Endothelial cell of umbilical vein (primary cell): Measurements from ENCODE around the gene CRABP1. TPM values are rescaled to one million over a fixed set of nuclear protein-coding genes. Genes with fewer than 3 reads are reported as not detected.

ENCODE experiments used
- BruUV-seq: library from RNA; stranded (reverse); fragments of 400-500 nt; replicated peaks from 2 replicates; lab custom pipeline; 2021; lab: Mats Ljungman, UMichigan
- CTCF ChIA-PET: fragments of 300-600, 350-600 bp; sonication (Branson Sonifier 250); formaldehyde crosslinking; loops from one replicate; lab custom pipeline; 2021; ENCODE audit warnings: antibody characterized with exemption, inconsistent platforms; lab: Charles Lee
- POLR2A ChIA-PET: fragments of 300-600, 350-600 bp; sonication (Branson Sonifier 250); formaldehyde crosslinking; loops from one replicate; lab custom pipeline; 2021; ENCODE audit warnings: antibody characterized with exemption, inconsistent platforms; lab: Charles Lee
- DNase-seq: peaks from one replicate; pipeline ENCODE4 v3.0.0-alpha.2; 2011; ENCODE audit warnings: low read depth, low spot score
- FAIRE-seq: peaks from 2 replicates; lab custom pipeline; 2011; peaks lifted over from hg19 to GRCh38; lab: Jason Lieb, UNC
- H2AFZ ChIP-seq: 2 replicates; pipeline ENCODE4 v1.6.0; 2012; ENCODE audit warnings: low read depth, low read length, control low read depth, inconsistent platforms
- H3K27ac ChIP-seq: 2 replicates; pipeline ENCODE4 v1.5.1; 2011; ENCODE audit warnings: low read depth, mild to moderate bottlenecking, control low read depth, low read length, moderate library complexity; ENCODE audit not compliant: insufficient read depth
- H3K27me3 ChIP-seq, 2 experiments: 2 replicates each; pipeline versions ENCODE4 v1.6.0 to v1.6.1; 2011; ENCODE audit warnings: low read length in 2 of 2, mixed read lengths in 1 of 2; ENCODE audit not compliant: control insufficient read depth in 2 of 2, insufficient read depth in 2 of 2
- H3K36me3 ChIP-seq, 2 experiments: 2 replicates in 1 of 2; 3 replicates in 1 of 2; pipeline ENCODE4 v1.5.1; 2011; ENCODE audit warnings: low read length in 2 of 2, mild to moderate bottlenecking in 1 of 2, moderate library complexity in 1 of 2; ENCODE audit not compliant: control insufficient read depth in 2 of 2, insufficient read depth in 2 of 2; ENCODE audit errors: extremely low read depth in 1 of 2
- H3K4me1 ChIP-seq: 3 replicates; pipeline ENCODE4 v1.5.1; 2011; ENCODE audit warnings: mild to moderate bottlenecking, low read length; ENCODE audit not compliant: control insufficient read depth, insufficient read depth; ENCODE audit errors: extremely low read depth
- H3K4me2 ChIP-seq: 2 replicates; pipeline ENCODE4 v1.6.1; 2011; ENCODE audit warnings: low read length, control low read depth, mixed read lengths; ENCODE audit not compliant: insufficient read depth
- H3K4me3 ChIP-seq, 3 experiments: fragments of 200-600 bp in 1 of 3; sonication (generic), shearing (Covaris generic) in 1 of 3; replicated peaks in 1 of 3; 2 replicates each; pipeline ENCODE4 v1.5.1; 2011 to 2016; ENCODE audit warnings: control low read depth in 3 of 3, low read length in 3 of 3, mild to moderate bottlenecking in 2 of 3, inconsistent platforms in 1 of 3, low read depth in 1 of 3, moderate library complexity in 1 of 3; ENCODE audit not compliant: insufficient read depth in 1 of 3
- H3K79me2 ChIP-seq: 2 replicates; pipeline ENCODE4 v1.6.0; 2012; ENCODE audit warnings: low read length, inconsistent platforms; ENCODE audit not compliant: control insufficient read depth, insufficient read depth
- H3K9ac ChIP-seq: replicated peaks from 2 replicates; pipeline ENCODE3; 2011; ENCODE audit warnings: low read length, control low read depth; ENCODE audit not compliant: insufficient read depth; ENCODE audit errors: extremely low read depth
- H3K9me1 ChIP-seq: replicated peaks from 3 replicates; pipeline ENCODE4 v1.6.0; 2011; ENCODE audit warnings: mild to moderate bottlenecking, low read length; ENCODE audit not compliant: control insufficient read depth, insufficient read depth; ENCODE audit errors: extremely low read depth
- H3K9me3 ChIP-seq: replicated peaks from 2 replicates; pipeline ENCODE4 v1.5.1; 2012; ENCODE audit warnings: low read length, inconsistent platforms; ENCODE audit not compliant: control insufficient read depth, insufficient read depth
- H4K20me1 ChIP-seq: replicated peaks from 2 replicates; pipeline ENCODE3; 2011; ENCODE audit warnings: mild to moderate bottlenecking, low read length; ENCODE audit not compliant: control insufficient read depth, insufficient read depth; ENCODE audit errors: extremely low read depth
- EZH2 ChIP-seq: IDR thresholded peaks from 2 replicates; pipeline ENCODE4 v1.6.1; 2012; ENCODE audit warnings: borderline replicate concordance, low read depth, mild to moderate bottlenecking, moderate library complexity, low read length, inconsistent platforms; ENCODE audit not compliant: severe bottlenecking
- FOS ChIP-seq: IDR thresholded peaks from 2 replicates; pipeline ENCODE4 v1.6.1; 2011; ENCODE audit warnings: mild to moderate bottlenecking, low read length, moderate library complexity, borderline replicate concordance; ENCODE audit not compliant: insufficient read depth
- GATA2 ChIP-seq: IDR thresholded peaks from 2 replicates; pipeline ENCODE4 v1.7.0; 2011; ENCODE audit warnings: low read depth, mild to moderate bottlenecking, moderate library complexity, mixed read lengths, low read length; ENCODE audit not compliant: insufficient read length, insufficient read depth
- JUN ChIP-seq: IDR thresholded peaks from 2 replicates; pipeline ENCODE4 v1.6.1; 2011; ENCODE audit warnings: borderline replicate concordance, low read depth; ENCODE audit not compliant: insufficient read length, insufficient read depth
- MAX ChIP-seq: IDR thresholded peaks from 2 replicates; pipeline ENCODE4 v1.6.1; 2011; ENCODE audit not compliant: insufficient read depth, insufficient read length
- POLR2A ChIP-seq: IDR thresholded peaks from 2 replicates; pipeline ENCODE4 v1.6.1; 2012; ENCODE audit warnings: low read depth, mild to moderate bottlenecking, control low read depth, low read length
- POLR2AphosphoS5 ChIP-seq: IDR thresholded peaks from 2 replicates; pipeline ENCODE4 v1.6.1; 2012; ENCODE audit warnings: low read depth, mild to moderate bottlenecking, control low read depth, low read length, moderate library complexity; ENCODE audit not compliant: insufficient read depth
- dilution Hi-C: fragments of 300-500 bp; cut with MboI; formaldehyde crosslinking; loops from one replicate; pipeline ENCODE4 v1.15.0; 2019; ENCODE audit warnings: low sequenced_read_pairs; ENCODE audit not compliant: extremely low pct_ligation_motif_present
- intact Hi-C: fragments of 100-400 bp; cut with micrococcal nuclease; formaldehyde crosslinking; loops from one replicate; pipeline ENCODE4 v1.10.0; 2022
- polyA plus RNA-seq, 4 experiments: library from polyadenylated mRNA; depleted of rRNA in 3 of 4; stranded (reverse) in 3 of 4; unstranded in 1 of 4; fragments of >200 nt; gene quantifications; 2 replicates each; pipeline versions ENCODE4 v1.2.1 to v1.2.3, GENCODE V29; 2011 to 2012; ENCODE audit warnings: missing spikeins in 1 of 4
- total RNA-seq: library from RNA; stranded (reverse); gene quantifications from 2 replicates; pipeline ENCODE4 v1.2.3, GENCODE V29; 2021
- TF ChIP-seq, protein P1 (sequence below), 2 donors: IDR thresholded peaks; 1 replicate in 1 of 2; 2 replicates in 1 of 2; pipeline ENCODE4 v1.5.1; 2011; ENCODE audit warnings: low read length in 2 of 2, mild to moderate bottlenecking in 2 of 2, moderate library complexity in 2 of 2, control low read depth in 1 of 2, inconsistent platforms in 1 of 2, low read depth in 1 of 2; ENCODE audit not compliant: insufficient read depth in 1 of 2; ENCODE audit errors: extremely low read depth in 1 of 2

The CRABP1 gene
- total and polyA plus RNA-seq, 2 donors (not counting 3 experiments of a cell fraction or from before 2014, with no cell fraction given) = 0.11 TPM; not detected in 1

- dilution Hi-C loops (no loop called here), intact Hi-C loops (no loop called here)
- FAIRE-seq (no peak), DNase-seq (no peak)
- H3K79me2 ChIP-seq = peaks cover 19% of the 10 kb centered on the region
- no TSS peak for BruUV-seq
- TF ChIP-seq JUN = no peak
- no peak for TF ChIP-seq EZH2
- no peak for TF ChIP-seq POLR2A
- TF ChIP-seq GATA2 = no peak
- TF ChIP-seq POLR2AphosphoS5 = no peak
- no peak overlapping the region for H2AFZ ChIP-seq
- H3K36me3 ChIP-seq = no peaks in the 10 kb centered on the region
- peaks cover 2 to 5% of the 10 kb centered on the region in 2 experiments for H3K27me3 ChIP-seq
- H3K27ac ChIP-seq = no peak overlapping the region
- no peak overlapping the region for H3K4me3 ChIP-seq
- peaks cover 5% of the 10 kb centered on the region for H3K4me1 ChIP-seq
- POLR2A ChIA-PET = no interaction called here
- H3K9me3 ChIP-seq = no peaks in the 10 kb centered on the region
- H3K9me1 ChIP-seq = no peaks in the 10 kb centered on the region
- no peak overlapping the region for H3K9ac ChIP-seq
- no peak overlapping the region for H3K4me2 ChIP-seq
- CTCF ChIA-PET = interaction anchor here (1.7 kb wide), 2 partner anchors 121 to 136 kb away, joined by 4 to 5 read pairs; partner anchors contain the start of gene IREB2
- H4K20me1 ChIP-seq = no peaks in the 10 kb centered on the region
These were observed 38.8 kb upstream of the CRABP1 start for GRCh38 chr15:78301326-78301725.

GRCh38 chr15:78301828-78302227 is 38.3 kb upstream of the CRABP1 start:
- POLR2A ChIA-PET = no interaction called here
- DNase-seq (no peak), FAIRE-seq (no peak)
- BruUV-seq = no TSS peak
- Histone ChIP-seq H2AFZ (no peak overlapping the region), H3K4me1 (peaks cover 7% of the 10 kb centered on the region), H3K9me1 (no peaks in the 10 kb centered on the region), H3K79me2 (peaks cover 19% of the 10 kb centered on the region), H3K27me3 (peaks cover 2 to 5% of the 10 kb centered on the region in 2 experiments), H3K9ac (no peak overlapping the region), H3K27ac (no peak overlapping the region), H3K36me3 (no peaks in the 10 kb centered on the region), H4K20me1 (no peaks in the 10 kb centered on the region), H3K9me3 (no peaks in the 10 kb centered on the region), H3K4me2 (no peak overlapping the region), H3K4me3 (no peak overlapping the region)
- intact Hi-C loops = no loop called here
- CTCF ChIA-PET = interaction anchor here (0.5 to 1.7 kb wide), 3 partner anchors 73 to 136 kb away, joined by 3 to 5 read pairs (median 4); partner anchors contain the start of gene IREB2
- dilution Hi-C loops = no loop called here
- TF ChIP-seq EZH2 (no peak), JUN (no peak), FOS (no peak), POLR2AphosphoS5 (no peak), POLR2A (no peak), GATA2 (no peak), MAX (no peak)
- TF ChIP-seq, protein P1, sequence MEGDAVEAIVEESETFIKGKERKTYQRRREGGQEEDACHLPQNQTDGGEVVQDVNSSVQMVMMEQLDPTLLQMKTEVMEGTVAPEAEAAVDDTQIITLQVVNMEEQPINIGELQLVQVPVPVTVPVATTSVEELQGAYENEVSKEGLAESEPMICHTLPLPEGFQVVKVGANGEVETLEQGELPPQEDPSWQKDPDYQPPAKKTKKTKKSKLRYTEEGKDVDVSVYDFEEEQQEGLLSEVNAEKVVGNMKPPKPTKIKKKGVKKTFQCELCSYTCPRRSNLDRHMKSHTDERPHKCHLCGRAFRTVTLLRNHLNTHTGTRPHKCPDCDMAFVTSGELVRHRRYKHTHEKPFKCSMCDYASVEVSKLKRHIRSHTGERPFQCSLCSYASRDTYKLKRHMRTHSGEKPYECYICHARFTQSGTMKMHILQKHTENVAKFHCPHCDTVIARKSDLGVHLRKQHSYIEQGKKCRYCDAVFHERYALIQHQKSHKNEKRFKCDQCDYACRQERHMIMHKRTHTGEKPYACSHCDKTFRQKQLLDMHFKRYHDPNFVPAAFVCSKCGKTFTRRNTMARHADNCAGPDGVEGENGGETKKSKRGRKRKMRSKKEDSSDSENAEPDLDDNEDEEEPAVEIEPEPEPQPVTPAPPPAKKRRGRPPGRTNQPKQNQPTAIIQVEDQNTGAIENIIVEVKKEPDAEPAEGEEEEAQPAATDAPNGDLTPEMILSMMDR (IDR thresholded peaks at IDR 0.05; ENCODE audit: extremely low read depth in 1 of 2, insufficient read depth in 1 of 2, low read depth in 1 of 2, low read length in 2 of 2) = no peak
